Activated CD8-positive, alpha-beta memory T cell treated with anti-CD3 and anti-CD28 coated beads, Interleukin-2, amount 50 U/mL, for 4 hours (primary cell): ENCODE measurements around the gene ELK4.
"Not testable (repeated sequence)": the region's sequence is repeated elsewhere in the genome, so short reads cannot be mapped to it uniquely, and the experiment has no call there.

Experiments
- DNase-seq: peaks from one replicate; pipeline ENCODE4 v3.0.0-alpha.2; 2020

The ELK4 gene

DNA sequence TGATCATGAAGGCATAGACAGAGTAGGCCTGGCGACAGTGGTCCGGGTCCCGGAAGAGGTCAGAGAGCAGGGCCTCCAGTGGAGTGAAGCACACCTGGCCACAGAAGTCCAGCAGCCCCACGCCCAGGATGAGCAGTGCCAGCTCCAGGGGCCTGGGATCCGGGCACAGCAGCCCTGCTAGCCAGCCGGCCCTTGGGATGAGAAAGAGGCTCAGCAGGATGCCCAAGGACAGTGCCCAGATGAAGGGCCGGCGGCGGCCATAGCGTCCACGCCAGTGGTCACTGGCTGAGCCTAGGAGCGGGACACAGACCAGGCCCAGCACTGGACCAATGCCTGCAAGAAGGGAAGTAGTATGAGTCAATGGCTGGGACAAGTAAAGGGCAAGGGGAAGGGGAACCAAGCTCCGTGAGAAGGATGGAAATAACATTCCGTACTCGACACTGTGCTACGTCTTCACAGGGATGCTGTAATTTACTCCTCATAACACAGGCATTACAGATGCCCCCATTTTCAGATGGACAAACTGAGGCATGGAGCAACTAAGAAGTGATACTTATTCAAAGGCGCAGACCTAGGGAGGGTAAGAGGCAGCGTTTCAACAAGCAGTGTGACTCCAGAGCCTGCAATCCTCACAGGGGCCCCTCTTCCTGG lies 31.6 kb upstream of the ELK4 start:
- no peak for DNase-seq

DNA sequence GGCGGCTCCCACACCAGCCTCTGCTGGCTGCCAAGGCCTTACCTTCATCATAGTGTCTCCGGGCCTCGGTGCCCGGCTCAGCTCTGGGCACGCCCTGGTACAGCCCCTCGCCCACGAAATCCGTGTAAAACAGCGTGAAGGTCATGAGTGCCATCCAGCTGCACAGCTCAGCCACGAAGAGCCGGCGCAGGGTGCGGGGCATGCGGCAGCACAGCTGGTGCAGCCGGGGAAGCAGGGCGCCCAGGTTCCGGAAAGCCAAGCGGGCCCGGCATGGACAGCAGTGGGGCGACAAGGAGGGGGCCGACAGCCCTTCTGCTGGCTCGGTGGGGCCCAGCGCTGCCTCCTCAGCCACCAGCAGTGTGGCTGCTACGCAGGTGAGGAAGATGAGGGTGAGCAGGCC lies 31.0 kb upstream of the ELK4 start:
- no peak for DNase-seq

DNA sequence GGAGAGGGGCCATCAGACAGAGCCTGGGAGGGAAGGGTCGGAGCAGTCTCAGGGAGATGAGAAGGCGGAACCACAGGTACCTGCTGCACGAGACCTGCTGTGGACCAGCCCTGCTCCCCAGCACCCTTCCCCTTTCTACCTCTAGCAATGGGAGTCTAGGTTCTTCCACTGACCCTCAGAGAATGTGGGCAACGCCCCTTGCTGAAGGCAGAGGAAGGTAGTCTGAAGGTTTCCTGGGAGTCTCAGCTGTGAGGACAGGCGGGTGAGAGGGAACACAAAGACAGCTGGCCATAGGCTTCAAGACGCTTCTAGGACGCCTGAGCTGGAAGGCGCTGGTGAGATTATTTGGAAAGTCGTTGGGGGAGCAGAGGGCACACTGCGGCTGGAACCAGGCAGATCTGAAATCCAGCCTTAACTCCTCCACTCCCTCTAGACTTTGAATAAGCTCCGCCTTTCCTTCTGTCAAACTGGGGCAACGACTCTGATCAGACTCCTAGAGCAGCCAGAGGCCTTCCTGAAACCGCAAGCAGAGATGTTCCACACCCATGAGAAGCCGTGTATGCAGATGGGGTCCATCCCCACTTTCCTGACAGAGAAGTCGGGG lies 30.4 kb upstream of the ELK4 start:
- DNase-seq: no peak

DNA sequence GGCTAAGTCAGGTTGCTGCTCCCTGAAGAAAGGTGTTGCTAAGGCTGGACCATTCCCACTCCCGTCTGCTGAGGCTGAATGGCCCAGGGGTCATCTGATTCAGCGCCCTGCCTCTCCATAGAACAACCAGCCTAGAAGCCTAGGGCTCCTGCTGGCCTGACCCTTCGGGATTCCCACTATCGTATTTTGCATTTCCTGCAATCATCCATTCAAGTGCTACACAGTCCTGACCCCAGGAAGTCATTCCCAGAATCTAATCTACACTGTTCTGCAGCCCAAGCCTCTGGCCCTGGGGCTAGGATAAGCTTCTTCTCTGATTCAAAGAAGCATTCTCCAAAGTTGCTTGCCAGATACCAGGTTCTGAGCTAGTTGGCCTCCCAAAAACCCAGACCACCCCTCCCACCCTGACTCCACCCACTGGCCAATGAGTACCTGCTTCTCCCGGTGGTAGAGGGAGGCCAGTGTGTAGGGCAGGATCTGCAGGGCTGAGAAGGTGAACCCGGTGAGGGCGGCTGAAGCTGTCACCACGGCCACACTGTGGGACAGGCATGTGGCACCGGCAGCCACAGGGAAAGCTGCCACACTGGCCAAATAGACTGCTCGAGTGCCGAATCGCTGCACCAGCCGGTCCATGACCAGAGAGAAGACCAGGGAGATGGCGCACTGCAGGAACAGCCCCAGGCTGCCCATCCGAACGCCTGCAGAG lies 29.8 kb upstream of the ELK4 start:
- no peak for DNase-seq

DNA sequence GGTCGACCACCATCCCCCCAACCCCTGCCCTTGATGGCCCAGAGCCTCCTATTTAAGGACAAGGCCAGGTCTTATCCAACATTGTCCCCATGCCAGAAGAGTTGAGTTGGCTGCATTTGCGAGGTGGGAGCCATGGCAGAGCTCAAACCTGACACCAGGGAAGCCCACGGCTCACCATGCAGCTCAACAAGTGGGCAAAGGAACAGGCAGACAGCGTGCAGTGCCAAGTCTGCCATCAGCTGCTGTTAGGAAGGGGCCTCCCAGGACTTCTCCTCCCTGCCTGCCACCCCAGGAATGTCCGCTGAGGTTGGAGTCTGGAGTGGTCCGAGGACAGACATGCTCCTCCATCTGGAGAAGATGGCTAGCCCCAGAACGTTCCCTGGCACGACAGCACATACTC lies 28.6 kb upstream of the ELK4 start:
- DNase-seq: no peak

DNA sequence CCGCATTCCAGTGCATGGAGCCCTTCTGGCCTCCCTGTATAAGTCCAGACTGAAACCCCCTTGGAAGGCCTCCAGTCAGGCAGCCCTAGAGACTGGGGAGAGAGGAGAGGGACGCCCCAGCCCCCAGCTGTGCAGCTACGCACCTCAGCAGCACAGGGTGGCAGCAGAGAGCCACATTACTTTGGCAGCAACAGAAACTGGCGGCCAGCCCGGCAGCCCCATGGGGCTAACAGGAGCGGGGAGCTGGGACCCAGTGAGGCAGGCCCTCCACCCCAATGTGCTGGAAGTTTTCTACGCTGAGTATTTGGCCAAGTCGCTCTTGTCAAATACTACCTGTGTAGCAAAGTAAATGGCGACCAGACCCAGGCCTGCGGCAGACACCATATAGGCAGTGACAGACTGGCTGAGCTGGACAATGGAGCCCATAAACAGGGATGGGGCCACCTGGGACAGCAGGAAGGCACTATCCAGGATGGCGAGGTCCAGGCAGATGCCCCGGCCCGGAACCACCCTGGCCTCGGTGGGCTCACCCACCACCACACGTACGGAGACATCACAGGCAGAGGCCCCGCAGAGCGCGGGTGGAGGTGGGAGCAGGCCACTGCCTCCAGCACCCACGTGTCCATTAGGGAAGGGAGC lies 27.3 kb upstream of the ELK4 start:
- peak; percentile 78 for DNase-seq

DNA sequence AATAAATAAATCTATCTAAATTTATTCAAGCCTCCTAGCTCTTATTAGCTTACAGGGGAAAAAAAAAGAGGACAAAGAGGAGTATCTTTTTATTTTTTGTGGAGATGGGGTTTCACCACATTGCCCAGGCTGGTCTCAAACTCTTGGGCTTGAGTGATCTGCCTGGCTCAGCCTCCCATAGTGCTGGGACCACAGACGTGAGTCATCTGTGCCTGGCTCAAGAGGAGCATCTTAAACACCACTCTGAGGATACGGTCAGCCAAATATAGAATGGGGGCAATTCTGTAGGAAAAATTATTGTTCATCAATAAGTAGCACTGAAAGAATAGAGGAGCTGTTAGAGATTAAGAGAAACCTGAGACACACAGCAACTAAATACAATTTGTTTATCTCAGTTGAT lies 24.4 kb upstream of the ELK4 start:
- DNase-seq: no peak

DNA sequence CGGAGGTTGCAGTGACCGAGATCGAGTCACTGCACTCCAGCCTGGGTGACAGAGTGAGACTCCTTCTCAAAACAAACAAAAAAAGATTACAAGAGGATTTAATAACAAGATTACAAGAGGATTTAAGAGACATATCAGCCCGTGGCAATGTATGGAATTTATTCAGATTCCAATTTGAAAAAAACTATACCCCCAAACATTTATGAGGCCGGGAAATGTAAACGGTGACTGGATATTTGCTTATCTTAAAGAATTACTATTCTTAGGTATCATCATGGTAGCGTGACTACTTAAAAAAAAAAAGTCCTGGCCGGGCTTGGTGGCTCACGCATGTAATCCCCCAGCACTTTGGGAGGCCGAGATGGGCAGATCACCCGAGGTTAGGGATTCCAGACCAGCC lies 21.2 kb upstream of the ELK4 start:
- DNase-seq: no peak

DNA sequence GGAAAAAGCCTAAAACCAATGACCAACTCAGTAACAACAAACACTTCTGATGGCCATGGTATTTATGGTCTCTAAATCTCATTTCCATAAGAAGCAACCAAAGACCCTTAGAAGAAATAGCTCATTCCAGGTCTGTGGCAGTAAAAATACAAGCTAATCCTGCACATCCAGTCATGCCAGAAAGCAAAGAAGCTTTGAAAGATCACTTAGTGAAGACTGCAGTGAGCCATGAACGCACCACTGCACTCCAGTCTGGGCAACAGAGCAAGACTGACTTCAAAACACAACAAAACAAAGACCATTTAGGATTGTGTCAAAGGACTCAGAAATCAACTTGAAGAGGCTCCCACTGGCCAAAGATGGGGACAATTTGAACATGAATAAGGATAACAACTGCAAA lies 18.4 kb upstream of the ELK4 start:
- no peak for DNase-seq

DNA sequence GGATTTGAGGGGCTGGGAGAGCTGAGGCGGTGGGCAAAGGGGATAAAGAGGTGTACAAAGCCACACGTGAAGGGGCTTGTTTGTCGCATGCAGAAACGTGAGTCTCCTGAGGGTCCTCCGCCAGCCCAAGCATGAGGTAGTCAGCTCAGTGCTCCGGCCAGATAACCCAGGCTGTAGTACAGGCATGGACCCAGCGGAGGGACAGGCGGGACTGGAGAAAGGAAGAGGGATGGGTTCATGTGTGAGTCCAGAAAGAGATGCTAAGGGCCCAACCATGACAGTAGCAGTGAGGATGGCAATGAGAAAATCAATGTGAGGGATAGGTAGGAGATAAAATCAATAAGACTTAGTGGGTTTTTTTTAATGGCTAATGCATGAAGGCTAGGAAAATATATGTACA lies 13.7 kb upstream of the ELK4 start:
- no peak for DNase-seq

DNA sequence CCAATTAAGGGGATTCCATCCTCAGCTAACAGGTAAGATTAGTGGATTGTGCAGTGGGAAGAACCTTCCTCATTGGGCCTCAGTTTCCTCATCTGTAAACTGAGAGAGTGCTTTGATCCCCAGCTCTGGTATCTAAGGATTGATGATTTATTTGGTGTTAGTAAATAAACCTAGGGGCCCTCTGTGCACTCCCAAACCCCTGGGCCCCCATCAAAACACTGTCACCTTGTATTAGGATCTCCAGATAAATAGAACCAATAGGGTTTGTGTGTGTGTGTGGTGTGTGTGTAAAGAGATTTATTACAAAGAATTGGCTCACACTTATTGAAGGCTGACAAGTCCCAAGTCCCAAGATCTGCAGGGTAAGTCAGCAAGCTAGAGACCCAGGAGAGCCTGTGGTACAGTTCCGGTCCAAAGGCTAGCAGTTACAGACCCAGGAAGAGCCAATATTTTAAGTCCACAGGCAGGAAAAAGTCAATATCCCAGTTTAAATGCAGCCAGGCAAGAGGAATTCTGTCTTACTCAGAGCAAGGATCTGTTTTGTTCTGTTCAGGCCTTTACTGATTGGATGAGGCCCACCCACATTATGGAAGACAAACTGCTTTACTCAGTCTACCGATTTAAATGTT lies 11.0 kb upstream of the ELK4 start:
- no peak for DNase-seq

DNA sequence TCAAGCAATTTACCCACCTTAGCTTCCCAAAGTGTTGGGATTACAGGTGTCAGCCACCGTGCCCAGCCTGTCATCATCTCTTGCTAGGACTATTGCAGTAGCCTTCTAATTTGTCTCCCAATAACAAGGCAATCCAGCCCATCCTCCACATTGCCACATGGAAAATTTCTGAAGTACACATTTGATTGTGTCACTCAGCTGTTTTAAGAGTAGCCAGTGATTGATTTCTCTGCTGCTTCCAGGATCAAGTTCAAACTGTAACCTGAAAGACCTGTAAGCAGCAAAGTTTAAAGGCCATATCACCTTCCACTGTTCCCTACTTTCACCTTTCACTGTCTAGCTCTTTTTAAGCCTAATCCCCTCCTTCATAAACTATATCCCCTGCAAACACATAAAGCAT lies 7.8 kb upstream of the ELK4 start:
- no peak for DNase-seq

DNA sequence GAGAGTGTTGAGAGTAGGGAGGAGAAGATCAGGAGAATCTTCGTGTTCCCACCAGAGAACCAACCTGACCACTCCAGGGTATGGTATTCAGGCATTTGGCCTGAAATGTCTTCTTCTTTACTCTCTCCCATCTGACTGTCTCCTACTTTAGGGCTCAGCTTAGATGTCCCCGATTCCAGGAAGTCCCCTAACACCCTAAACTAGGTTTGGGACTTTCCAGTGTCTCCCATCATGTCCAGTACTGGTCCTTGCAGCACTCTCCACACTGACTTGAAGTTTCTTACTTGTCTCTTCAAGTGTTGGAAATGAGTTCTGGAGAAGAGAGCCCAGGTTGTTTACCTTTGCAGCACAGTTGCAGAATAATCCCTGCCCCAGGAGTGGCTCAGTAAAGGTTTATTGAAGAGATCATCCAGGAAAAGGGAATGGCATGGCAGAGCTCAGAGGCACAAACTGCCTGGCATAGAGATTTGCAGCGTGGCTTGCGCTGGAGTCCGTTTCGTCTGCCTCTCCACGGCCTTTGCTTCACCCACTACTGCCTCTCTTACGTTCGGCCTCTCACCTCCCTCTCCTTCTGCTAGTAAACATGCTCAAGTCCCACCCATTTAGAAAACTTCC lies 6.2 kb upstream of the ELK4 start:
- DNase-seq: no peak

DNA sequence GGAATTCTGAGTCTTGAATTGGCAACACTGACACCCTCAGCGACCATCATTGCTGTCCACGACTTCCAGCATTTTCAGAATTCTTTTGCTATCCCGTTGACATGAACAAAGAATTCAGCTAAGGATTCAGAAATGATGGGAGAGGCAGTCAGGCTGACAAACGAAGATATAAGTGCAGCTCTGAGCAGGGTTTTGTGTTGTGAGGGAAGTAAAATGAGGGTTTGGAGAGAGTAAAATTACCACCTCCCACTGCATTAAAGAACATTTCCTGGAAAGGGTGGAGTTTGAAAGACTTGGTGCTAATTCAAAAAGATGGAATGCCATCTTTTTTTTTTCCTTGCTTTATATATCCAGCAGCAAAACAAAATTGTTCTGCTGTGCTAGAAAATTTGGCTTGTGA lies 4.9 kb upstream of the ELK4 start:
- no peak for DNase-seq

DNA sequence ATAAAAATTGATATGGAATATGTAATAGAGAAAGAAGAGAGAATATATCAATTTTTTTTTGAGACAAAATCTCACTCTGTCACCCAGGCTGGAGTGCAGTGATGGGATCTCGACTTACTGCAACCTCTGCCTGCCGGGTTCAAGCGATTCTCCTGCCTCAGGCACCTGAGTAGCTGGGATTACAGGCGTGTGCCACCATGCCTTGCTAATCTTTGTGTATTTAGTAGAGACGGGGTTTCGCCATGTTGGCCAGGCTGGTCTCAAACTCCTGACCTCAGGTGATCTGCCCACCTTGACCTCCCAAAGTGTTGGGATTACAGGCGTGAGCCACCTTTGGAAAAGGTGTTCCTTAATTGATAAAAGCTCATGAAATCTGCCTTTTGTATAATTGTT lies 4.3 kb upstream of the ELK4 start:
- DNase-seq: not testable (repeated sequence)

DNA sequence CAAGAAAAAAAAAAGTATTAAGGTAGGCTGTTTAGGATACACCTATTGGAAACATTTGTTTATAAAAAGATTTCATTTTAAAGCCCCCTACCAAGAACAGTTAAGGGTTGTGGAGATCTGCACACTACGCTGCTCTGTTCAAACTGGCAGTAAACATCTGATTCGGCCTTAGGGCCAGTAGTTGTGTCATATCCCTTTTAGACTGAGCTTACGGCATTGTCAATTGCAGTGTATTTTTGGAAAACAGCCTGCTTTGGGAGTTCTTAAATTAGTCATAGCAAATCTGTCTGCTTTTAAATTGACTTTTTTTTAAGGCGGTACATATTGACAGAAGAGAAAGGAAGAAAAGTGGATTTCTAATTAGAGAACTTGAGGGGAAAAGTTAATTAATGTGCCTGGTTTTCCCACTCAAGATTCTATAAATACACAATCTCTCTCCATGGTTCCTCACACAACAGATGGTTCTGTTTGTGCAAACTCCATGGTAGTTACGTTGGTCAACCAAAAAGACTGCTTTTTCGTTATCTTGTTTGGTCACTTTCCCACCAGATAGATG lies 1.7 kb upstream of the ELK4 start:
- no peak for DNase-seq

DNA sequence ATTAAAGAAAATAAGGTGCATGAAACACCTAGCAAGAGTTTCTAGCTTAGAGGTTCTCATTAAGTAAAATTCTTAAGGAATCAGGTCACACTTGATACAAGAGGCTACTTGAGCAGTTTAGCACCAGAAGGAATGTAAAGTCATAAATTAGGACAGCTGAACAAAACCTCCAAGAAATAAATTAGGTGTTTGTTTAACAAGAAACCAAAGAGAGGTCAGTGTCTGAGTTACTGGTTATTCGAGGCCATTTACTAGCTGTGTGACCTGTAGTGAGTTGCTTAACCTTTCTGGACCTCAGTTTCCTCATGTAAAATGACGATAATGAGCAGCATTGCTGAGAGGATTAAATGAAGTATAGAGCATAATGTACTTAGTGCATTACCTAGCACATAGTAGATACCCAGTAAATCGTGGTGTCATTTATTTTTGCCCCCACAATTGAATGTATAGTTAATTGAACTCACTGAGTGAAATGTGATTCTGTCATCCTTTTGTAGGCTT lies 908 bp upstream of the ELK4 start:
- DNase-seq: no peak

DNA sequence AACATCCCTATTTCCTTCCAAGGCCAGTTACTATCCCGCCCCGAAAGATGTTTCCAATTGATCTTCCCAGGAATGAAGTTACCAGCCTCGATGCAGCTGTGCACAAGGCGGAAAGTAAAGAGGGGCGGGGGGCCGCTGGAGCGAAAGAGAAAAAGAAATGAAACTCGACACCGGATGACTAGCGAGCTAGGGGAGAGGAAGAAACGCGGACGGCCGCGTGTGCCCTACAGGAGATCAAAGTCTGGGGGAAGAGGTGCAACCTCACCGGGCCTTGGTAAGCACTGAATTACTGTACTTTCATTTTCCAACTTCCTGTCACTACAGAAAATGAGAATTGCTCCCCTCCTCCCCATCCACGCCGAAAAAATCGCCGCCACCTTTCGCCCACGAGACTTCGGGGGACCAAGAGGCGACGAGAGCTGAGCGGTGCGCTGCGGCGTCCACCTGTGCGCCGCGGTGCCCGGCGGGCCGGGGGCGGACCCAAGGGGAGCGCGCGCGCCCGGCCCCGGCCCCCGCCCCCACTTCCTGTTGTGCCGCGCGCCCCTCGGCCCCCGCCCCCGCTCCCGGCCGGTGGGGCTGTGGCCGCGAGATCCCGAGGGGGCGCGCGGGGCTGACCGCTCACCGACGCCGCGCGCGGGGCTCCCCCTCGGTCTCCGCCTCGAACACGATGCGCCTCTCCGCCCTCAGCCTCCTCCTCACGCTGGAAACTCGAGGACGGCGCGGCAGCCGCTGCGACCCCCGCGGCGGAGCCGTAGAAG lies 622 bp downstream of the ELK4 start:
- DNase-seq: peak; percentile 76

DNA sequence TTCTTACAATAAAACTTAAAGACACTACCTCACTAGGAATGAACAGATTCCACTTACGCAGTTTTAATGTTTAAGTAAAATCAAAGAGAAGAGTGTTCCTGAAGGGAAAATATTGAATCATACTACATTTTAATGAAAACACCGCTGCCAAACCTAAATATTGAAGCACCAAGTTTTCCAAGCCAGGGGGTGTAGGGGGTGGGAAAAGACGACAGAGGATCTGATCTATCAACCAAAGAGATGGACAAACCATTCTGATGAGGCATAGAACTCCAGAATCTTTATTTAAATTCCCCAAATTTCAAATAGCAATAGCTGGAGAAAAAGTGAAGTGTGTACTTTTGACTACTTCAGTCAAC lies 1.2 kb downstream of the ELK4 start:
- DNase-seq: no peak

DNA sequence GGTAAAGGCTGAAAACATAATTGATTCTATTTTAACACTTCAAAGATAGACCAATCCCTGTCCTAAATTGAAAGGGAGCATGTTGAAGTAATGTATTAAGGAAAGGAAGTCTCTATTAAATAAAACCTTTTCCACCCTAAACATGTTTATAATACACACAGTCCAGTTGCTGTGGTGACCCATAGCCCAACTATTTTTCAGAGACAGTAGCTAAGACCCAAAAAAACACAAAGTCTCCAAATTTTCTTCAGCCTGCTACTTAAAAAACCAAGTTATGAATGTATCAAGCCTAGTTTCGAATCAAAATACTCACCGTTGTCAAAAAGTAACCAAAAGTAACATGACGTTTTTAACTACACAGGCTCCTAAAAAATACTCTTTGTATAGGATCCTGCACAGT lies 1.6 kb downstream of the ELK4 start:
- DNase-seq: no peak

DNA sequence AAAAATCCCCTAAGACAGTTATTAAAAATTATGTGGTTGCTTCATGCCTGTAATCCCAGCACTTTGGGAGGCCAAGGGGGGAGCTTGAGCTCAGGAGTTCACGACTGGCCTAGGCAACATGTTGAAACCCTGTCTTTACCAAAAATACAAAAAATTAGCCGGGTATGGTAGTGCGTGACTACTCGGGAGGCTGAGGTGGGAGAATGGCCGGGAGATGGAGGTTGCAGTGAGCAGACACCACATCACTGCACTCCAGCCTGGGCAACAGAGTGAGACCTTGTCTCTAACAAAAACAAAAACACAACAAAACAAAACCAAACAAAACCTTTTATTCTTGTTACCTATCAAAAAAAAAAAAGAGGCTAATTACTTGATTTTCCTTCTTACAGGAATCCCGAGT lies 2.1 kb downstream of the ELK4 start:
- no peak for DNase-seq

DNA sequence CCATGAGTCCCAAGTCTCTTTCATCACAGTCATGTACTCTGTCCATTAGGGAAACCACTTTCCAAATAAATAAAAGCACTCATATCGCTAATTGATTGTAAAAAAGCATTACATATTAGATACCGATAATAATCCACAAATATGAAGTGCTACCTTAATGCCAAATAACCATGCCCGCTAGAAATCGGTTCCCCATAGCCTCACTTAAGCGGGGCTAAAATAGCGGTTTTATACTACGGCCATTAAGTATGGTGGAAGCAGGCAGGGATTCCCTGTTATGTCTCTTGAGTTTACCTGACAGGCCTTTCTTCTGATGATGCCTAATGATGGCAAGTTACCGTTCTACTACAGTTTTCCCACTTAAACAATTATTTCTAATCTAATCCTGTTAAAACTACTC lies 3.9 kb downstream of the ELK4 start:
- DNase-seq: no peak
